ENCODE measurements around the gene CUBN.

The CUBN gene

DNA sequence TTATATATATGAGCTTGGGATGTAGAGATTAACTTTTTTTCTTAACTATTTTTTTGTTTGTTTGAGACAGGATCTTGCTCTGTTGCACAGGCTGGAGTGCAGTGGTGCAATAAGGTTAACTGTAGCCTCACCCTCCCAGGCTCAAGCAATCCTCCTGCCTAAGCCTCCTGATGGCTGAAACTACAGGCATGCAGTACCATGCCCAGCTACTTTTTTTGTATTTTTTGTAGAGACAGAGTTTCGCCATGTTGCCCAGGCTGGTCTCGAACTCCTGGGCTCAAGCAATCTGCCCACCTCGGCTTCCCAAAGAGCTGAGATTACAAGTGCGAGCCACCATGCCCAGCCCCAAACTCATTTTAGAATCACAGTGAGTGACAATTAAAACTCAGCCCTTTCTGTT is 105.2 kb downstream of the CUBN start:
- H3K4me3 ChIP-seq (ENCODE audit: low read depth, low read length), result no peak overlapping the region
- TF ChIP-seq POLR2A (IDR thresholded peaks at IDR 0.05; ENCODE audit: extremely low read depth, insufficient read length) (no peak), MYC (IDR thresholded peaks at IDR 0.05; ENCODE audit: low read depth, low read length) (no peak)
- TF ChIP-seq, protein P1, sequence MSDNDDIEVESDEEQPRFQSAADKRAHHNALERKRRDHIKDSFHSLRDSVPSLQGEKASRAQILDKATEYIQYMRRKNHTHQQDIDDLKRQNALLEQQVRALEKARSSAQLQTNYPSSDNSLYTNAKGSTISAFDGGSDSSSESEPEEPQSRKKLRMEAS (IDR thresholded peaks at IDR 0.05; ENCODE audit: low read depth, low read length), result no peak
- TF ChIP-seq, protein P2, sequence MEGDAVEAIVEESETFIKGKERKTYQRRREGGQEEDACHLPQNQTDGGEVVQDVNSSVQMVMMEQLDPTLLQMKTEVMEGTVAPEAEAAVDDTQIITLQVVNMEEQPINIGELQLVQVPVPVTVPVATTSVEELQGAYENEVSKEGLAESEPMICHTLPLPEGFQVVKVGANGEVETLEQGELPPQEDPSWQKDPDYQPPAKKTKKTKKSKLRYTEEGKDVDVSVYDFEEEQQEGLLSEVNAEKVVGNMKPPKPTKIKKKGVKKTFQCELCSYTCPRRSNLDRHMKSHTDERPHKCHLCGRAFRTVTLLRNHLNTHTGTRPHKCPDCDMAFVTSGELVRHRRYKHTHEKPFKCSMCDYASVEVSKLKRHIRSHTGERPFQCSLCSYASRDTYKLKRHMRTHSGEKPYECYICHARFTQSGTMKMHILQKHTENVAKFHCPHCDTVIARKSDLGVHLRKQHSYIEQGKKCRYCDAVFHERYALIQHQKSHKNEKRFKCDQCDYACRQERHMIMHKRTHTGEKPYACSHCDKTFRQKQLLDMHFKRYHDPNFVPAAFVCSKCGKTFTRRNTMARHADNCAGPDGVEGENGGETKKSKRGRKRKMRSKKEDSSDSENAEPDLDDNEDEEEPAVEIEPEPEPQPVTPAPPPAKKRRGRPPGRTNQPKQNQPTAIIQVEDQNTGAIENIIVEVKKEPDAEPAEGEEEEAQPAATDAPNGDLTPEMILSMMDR (IDR thresholded peaks at IDR 0.05; ENCODE audit: low read depth, low read length), result no peak
- DNase-seq (ENCODE audit: low read depth), result no peak

DNA sequence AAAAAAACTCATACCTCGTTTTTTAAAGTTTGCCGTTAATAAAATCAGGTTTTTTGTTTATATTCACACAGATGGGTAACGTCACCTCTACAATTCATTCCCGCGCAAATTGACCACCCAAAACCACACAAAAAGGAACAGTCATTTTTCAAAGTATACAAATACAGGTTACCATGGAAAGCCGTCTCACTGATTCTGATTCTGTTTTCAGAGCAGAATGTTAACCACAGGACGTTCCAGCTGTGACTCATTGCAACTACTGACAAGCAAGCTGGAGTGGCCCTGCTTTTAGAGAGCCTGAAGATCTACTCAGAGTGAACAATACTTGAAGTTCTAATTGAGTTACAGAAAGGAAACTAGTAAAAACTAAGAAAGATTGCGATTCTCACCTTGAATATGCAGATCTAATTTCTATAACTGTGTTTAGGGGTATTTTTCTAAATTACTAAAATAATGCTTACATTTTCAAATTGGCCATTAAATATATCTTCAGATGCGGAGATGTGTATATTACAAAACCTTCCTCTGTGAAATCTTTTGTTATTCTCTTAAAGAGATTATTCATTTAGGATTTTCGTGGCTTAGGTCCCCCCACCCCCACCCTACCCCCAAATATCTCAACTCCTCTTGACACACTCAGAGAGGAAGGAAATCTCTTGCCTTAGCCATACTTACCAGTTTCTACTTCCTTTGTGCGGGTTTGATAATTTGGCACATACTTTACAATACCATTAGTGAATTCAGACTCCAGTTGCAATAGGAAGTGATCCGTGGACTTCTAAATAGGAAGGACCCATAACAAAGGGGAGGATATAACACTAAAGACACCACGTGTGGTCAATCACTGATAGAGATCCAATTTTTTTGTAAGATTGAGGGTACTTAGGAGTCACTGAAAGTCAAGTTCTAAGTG is 106.0 kb downstream of the CUBN start:
- TF ChIP-seq, protein P2 (IDR thresholded peaks at IDR 0.05; ENCODE audit: low read depth, low read length), result no peak
- TF ChIP-seq MYC (IDR thresholded peaks at IDR 0.05; ENCODE audit: low read depth, low read length), result no peak
- TF ChIP-seq POLR2A (IDR thresholded peaks at IDR 0.05; ENCODE audit: extremely low read depth, insufficient read length), result no peak
- TF ChIP-seq, protein P1 (IDR thresholded peaks at IDR 0.05; ENCODE audit: low read depth, low read length), result no peak
- peak; percentile 85 for DNase-seq (ENCODE audit: low read depth)
- H3K4me3 ChIP-seq (ENCODE audit: low read depth, low read length), result no peak overlapping the region

DNA sequence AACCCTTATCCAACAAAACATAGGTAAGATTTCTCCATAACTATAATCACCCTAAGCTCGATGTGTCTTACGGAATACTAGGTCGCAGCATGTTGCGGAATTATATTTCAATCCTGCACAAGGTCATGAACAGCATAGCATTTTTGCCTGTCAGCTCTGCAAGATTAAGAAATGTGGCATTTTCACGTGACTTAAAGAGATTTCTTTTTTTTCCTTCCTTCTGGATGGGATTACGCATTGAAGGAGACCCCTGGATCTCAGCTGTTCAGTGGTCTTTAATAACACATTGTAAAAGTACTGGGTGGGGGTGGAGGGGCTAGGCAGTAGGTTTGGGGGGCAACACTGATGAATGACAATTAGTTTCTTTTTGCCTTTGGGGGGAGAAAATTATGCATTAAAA is 106.7 kb downstream of the CUBN start:
- DNase-seq (ENCODE audit: low read depth), result no peak
- H3K4me3 ChIP-seq (ENCODE audit: low read depth, low read length), result no peak overlapping the region
- TF ChIP-seq POLR2A (IDR thresholded peaks at IDR 0.05; ENCODE audit: extremely low read depth, insufficient read length), result no peak
- TF ChIP-seq, protein P2 (IDR thresholded peaks at IDR 0.05; ENCODE audit: low read depth, low read length), result no peak
- TF ChIP-seq MYC (IDR thresholded peaks at IDR 0.05; ENCODE audit: low read depth, low read length), result no peak
- TF ChIP-seq, protein P1 (IDR thresholded peaks at IDR 0.05; ENCODE audit: low read depth, low read length), result no peak

DNA sequence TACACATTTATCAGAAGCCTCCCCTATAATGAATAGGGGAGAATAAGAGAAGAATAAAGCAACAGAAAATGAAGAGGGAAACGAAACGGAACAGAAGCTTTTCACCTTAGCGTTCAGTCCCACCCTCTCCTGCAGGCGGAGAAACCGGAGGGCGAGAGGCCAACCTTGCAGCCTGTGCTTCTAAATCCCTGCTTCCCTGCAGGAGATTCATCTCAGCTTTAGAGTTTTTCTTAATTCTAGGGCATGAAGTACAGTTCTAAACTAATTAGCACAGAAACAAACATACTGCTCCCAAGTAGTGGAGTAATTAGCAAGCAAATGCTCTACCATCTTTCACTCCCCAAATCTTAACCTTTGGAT is 107.2 kb downstream of the CUBN start:
- TF ChIP-seq, protein P2 (IDR thresholded peaks at IDR 0.05; ENCODE audit: low read depth, low read length), result no peak
- TF ChIP-seq POLR2A (IDR thresholded peaks at IDR 0.05; ENCODE audit: extremely low read depth, insufficient read length), result no peak
- no peak for TF ChIP-seq MYC (IDR thresholded peaks at IDR 0.05; ENCODE audit: low read depth, low read length)
- TF ChIP-seq, protein P1 (IDR thresholded peaks at IDR 0.05; ENCODE audit: low read depth, low read length), result no peak
- H3K4me3 ChIP-seq (ENCODE audit: low read depth, low read length), result no peak overlapping the region
- no peak for DNase-seq (ENCODE audit: low read depth)

DNA sequence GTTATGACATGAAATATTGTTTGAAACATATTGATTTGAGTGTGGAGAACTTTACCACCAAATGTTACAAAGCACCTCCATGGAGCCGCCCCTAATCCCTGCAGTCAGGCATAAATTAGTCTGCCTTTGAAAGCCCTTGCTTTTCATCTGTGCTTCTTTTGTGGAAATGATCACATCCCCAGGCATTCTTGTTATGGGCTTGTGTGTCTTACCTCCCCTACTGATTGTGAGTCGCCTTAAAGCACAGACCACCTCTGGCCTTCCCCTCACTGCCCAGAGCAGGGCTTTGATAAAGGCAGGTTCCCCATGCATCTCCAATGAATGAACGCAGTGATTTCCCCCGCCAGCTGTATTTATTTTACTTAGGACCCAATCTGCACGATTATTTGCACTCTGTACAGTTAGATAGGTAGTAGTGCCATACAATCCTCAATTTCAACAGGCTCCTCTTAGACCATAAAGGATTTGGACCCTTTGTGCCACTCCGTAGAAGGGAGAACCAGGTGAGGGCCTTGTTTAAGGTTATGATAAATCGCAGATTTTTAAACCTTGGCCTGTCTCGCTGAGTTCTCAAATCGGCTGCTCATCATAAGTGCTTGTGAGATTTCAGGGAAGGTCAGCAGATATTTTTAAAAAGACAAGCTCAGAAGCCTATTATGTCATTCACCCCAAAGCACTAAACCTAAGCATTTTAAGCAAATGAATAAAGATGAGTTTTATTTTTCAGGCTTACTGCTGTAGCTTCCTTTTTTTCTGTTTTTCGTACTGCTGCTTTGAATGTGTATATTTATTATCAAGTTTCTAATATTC is 107.8 kb downstream of the CUBN start:
- TF ChIP-seq POLR2A (IDR thresholded peaks at IDR 0.05; ENCODE audit: extremely low read depth, insufficient read length) (no peak), MYC (IDR thresholded peaks at IDR 0.05; ENCODE audit: low read depth, low read length) (no peak)
- TF ChIP-seq, protein P2 (IDR thresholded peaks at IDR 0.05; ENCODE audit: low read depth, low read length), result no peak
- TF ChIP-seq, protein P1 (IDR thresholded peaks at IDR 0.05; ENCODE audit: low read depth, low read length), result no peak
- no peak for DNase-seq (ENCODE audit: low read depth)
- no peak overlapping the region for H3K4me3 ChIP-seq (ENCODE audit: low read depth, low read length)
